ENCODE data around the gene RFK.

The RFK gene

GRCh38 chr9:76371901-76372300 is 22.3 kb downstream of the RFK start:
- TF ChIP-seq, protein P1, sequence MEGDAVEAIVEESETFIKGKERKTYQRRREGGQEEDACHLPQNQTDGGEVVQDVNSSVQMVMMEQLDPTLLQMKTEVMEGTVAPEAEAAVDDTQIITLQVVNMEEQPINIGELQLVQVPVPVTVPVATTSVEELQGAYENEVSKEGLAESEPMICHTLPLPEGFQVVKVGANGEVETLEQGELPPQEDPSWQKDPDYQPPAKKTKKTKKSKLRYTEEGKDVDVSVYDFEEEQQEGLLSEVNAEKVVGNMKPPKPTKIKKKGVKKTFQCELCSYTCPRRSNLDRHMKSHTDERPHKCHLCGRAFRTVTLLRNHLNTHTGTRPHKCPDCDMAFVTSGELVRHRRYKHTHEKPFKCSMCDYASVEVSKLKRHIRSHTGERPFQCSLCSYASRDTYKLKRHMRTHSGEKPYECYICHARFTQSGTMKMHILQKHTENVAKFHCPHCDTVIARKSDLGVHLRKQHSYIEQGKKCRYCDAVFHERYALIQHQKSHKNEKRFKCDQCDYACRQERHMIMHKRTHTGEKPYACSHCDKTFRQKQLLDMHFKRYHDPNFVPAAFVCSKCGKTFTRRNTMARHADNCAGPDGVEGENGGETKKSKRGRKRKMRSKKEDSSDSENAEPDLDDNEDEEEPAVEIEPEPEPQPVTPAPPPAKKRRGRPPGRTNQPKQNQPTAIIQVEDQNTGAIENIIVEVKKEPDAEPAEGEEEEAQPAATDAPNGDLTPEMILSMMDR (conservative IDR thresholded peaks at IDR 0.05; ENCODE audit: low read length) = no peak
- TF ChIP-seq EZH2phosphoT487 (IDR thresholded peaks at IDR 0.05; ENCODE audit: borderline replicate concordance) = no peak

GRCh38 chr9:76370396-76371023 is 23.7 kb downstream of the RFK start:
- H4K20me1 ChIP-seq (ENCODE audit: insufficient read depth, low read length, poor library complexity, severe bottlenecking) = no peaks in the 10 kb centered on the region
- no peaks in the 10 kb centered on the region for H3K9me2 ChIP-seq (replicated peaks; ENCODE audit: low read depth, low read length)
- peaks cover 6% of the 10 kb centered on the region for H3K4me1 ChIP-seq (ENCODE audit: insufficient read depth, low read length, poor library complexity, severe bottlenecking)
- no peaks in the 10 kb centered on the region for H3F3A ChIP-seq (ENCODE audit: low read depth)
- no peaks in the 10 kb centered on the region for H3K79me2 ChIP-seq (ENCODE audit: insufficient read depth, low read length)
- no peaks in the 10 kb centered on the region for H3K27me3 ChIP-seq (ENCODE audit: insufficient read depth, low read length, poor library complexity, severe bottlenecking)
- TF ChIP-seq, protein P1 (conservative IDR thresholded peaks at IDR 0.05; ENCODE audit: low read length) = no peak
- no peak for TF ChIP-seq EZH2phosphoT487 (IDR thresholded peaks at IDR 0.05; ENCODE audit: borderline replicate concordance)
- H3K9me3 ChIP-seq (ENCODE audit: insufficient read depth, low read depth, low read length) = no peaks in the 10 kb centered on the region
- H3K36me3 ChIP-seq (ENCODE audit: insufficient read depth, low read length) = no peaks in the 10 kb centered on the region
- H3K9ac ChIP-seq (ENCODE audit: low read depth, low read length, poor library complexity, severe bottlenecking) = no peak overlapping the region
- H3K4me3 ChIP-seq (ENCODE audit: low read length, poor library complexity, severe bottlenecking) = no peak overlapping the region
- H2AFZ ChIP-seq (ENCODE audit: low read length) = no peak overlapping the region
- no peak overlapping the region for H3K4me2 ChIP-seq (ENCODE audit: low read depth, low read length, poor library complexity, severe bottlenecking)

More at GRCh38 chr9:76371901-76372300, 22.3 kb downstream of the RFK start:
- H3K79me2 ChIP-seq (ENCODE audit: insufficient read depth, low read length) = no peaks in the 10 kb centered on the region
- H3K4me1 ChIP-seq (ENCODE audit: insufficient read depth, low read length, poor library complexity, severe bottlenecking) = peaks cover 6% of the 10 kb centered on the region
- H3K4me3 ChIP-seq (ENCODE audit: low read length, poor library complexity, severe bottlenecking) = no peak overlapping the region
- no peaks in the 10 kb centered on the region for H3F3A ChIP-seq (ENCODE audit: low read depth)
- no peaks in the 10 kb centered on the region for H3K36me3 ChIP-seq (ENCODE audit: insufficient read depth, low read length)
- no peaks in the 10 kb centered on the region for H3K9me3 ChIP-seq (ENCODE audit: insufficient read depth, low read depth, low read length)
- no peak overlapping the region for H3K4me2 ChIP-seq (ENCODE audit: low read depth, low read length, poor library complexity, severe bottlenecking)
- H3K9me2 ChIP-seq (replicated peaks; ENCODE audit: low read depth, low read length) = no peaks in the 10 kb centered on the region
- H3K27me3 ChIP-seq (ENCODE audit: insufficient read depth, low read length, poor library complexity, severe bottlenecking) = no peaks in the 10 kb centered on the region
- no peaks in the 10 kb centered on the region for H4K20me1 ChIP-seq (ENCODE audit: insufficient read depth, low read length, poor library complexity, severe bottlenecking)
- no peak overlapping the region for H2AFZ ChIP-seq (ENCODE audit: low read length)
- H3K9ac ChIP-seq (ENCODE audit: low read depth, low read length, poor library complexity, severe bottlenecking) = no peak overlapping the region

DNA sequence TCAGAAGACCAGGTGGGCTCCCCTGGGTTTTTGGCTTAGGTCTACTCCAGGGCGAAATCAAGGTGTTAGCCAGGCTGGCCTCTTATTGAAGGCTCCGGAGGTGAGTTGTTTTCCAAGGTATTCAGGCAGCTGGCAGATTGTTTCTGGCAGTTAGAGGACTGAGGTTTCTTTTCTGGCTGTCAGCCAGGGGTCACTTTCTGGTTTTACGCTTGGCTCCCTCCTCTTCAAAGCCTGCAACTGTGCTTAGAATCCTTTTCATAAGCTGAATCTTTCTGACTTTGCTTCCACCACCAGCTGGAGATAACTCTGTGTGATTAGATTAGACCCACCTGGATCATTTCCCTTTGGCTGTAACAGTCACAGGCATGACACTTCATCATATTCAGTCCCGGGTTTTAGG is 24.6 kb downstream of the RFK start:
- Histone ChIP-seq H3K36me3 (ENCODE audit: insufficient read depth, low read length) (no peaks in the 10 kb centered on the region), H3K9ac (ENCODE audit: low read depth, low read length, poor library complexity, severe bottlenecking) (no peak overlapping the region), H3K9me3 (ENCODE audit: insufficient read depth, low read depth, low read length) (no peaks in the 10 kb centered on the region), H3K4me1 (ENCODE audit: insufficient read depth, low read length, poor library complexity, severe bottlenecking) (peaks cover 6% of the 10 kb centered on the region), H3F3A (ENCODE audit: low read depth) (no peaks in the 10 kb centered on the region), H3K4me3 (ENCODE audit: low read length, poor library complexity, severe bottlenecking) (no peak overlapping the region), H4K20me1 (ENCODE audit: insufficient read depth, low read length, poor library complexity, severe bottlenecking) (no peaks in the 10 kb centered on the region), H3K4me2 (ENCODE audit: low read depth, low read length, poor library complexity, severe bottlenecking) (peak overlapping the region; percentile 12), H3K79me2 (ENCODE audit: insufficient read depth, low read length) (no peaks in the 10 kb centered on the region), H3K27me3 (ENCODE audit: insufficient read depth, low read length, poor library complexity, severe bottlenecking) (no peaks in the 10 kb centered on the region), H2AFZ (ENCODE audit: low read length) (no peak overlapping the region), H3K9me2 (replicated peaks; ENCODE audit: low read depth, low read length) (no peaks in the 10 kb centered on the region)
- TF ChIP-seq, protein P1 (conservative IDR thresholded peaks at IDR 0.05; ENCODE audit: low read length) = no peak
- no peak for TF ChIP-seq EZH2phosphoT487 (IDR thresholded peaks at IDR 0.05; ENCODE audit: borderline replicate concordance)
